Measurements from ENCODE around the gene MTMR10. TPM values are rescaled to one million over a fixed set of nuclear protein-coding genes. Genes with fewer than 3 reads are reported as not detected.

The MTMR10 gene
- total RNA-seq, 1 donor from 2014 or later, result 36.2 TPM

DNA sequence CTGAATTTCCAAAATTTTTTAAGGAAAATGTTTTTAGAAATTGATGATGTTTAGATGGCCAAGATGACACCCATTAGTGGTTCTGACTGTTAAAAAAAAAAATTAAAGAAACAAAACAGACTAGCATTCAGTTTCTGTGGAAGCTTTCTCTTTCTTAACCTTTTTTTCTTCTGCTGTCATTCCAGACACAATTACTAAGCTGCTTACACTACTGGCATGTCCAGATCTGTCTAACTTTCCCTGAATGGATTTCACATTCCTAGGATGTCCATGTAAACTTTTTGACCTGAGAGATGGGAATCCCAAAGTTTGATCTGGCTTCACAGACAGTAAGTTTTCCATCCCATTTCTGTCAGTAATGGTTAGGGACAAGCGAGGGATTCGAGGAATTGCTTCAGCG lies 10.3 kb upstream of the MTMR10 start:
- Histone ChIP-seq H3K4me3 (no peak overlapping the region), H3K36me3 (no peaks in the 10 kb centered on the region), H3K27ac (no peak overlapping the region), H3K4me1 (peaks cover 6% of the 10 kb centered on the region), H3K9me3 (no peaks in the 10 kb centered on the region), H3K27me3 (no peaks in the 10 kb centered on the region)
- DNase-seq, result no peak
- no peak for ATAC-seq
- intact Hi-C loops (cut with DNase I), result no loop called here
- TF ChIP-seq, protein P1, sequence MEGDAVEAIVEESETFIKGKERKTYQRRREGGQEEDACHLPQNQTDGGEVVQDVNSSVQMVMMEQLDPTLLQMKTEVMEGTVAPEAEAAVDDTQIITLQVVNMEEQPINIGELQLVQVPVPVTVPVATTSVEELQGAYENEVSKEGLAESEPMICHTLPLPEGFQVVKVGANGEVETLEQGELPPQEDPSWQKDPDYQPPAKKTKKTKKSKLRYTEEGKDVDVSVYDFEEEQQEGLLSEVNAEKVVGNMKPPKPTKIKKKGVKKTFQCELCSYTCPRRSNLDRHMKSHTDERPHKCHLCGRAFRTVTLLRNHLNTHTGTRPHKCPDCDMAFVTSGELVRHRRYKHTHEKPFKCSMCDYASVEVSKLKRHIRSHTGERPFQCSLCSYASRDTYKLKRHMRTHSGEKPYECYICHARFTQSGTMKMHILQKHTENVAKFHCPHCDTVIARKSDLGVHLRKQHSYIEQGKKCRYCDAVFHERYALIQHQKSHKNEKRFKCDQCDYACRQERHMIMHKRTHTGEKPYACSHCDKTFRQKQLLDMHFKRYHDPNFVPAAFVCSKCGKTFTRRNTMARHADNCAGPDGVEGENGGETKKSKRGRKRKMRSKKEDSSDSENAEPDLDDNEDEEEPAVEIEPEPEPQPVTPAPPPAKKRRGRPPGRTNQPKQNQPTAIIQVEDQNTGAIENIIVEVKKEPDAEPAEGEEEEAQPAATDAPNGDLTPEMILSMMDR (IDR thresholded peaks at IDR 0.05), result no peak

DNA sequence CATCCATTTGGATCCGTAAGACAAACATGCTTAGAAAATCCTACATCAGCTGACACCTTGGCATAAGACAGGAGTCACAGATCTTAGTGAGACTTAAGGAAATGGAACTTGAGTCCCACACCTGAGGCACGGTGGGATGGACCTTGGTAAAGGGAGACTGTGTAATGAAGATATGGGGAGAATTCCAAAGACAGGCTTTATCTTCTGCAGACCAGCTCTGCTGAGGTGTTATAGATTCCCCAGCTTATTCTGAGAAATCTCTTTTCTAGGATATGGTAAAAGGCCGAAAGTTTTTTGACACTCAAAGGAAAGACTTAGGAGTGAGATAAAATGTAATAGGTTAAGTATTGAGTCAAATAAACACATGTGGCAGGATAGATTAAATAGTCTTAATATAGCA lies 8.3 kb upstream of the MTMR10 start:
- TF ChIP-seq, protein P1 (IDR thresholded peaks at IDR 0.05), result no peak
- DNase-seq, result no peak
- Histone ChIP-seq H3K4me1 (peaks cover 6% of the 10 kb centered on the region), H3K4me3 (no peak overlapping the region), H3K27ac (no peak overlapping the region), H3K9me3 (no peaks in the 10 kb centered on the region), H3K36me3 (no peaks in the 10 kb centered on the region), H3K27me3 (no peaks in the 10 kb centered on the region)
- intact Hi-C loops (cut with DNase I), result no loop called here
- ATAC-seq, result no peak

DNA sequence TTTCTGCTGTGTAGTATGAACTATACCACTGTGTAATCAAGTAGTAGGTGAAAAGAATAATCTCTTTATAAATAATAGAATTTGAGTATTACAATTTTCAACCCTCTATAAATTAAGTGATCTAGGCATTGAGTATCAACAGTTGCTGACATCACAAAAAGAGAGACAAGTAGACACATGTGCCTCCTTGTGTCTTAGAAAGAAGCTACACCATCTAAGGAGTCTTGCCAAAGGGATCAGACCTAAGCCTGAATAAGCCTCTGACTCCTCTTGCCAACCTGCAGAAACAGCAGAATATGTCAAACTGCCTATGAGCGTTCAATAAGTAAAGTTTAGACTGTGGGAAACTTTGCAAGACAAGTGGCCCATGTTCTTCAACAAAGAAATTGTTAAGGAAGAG lies 5.8 kb upstream of the MTMR10 start:
- intact Hi-C loops (cut with DNase I), result no loop called here
- no peak for ATAC-seq
- no peaks in the 10 kb centered on the region for H3K9me3 ChIP-seq
- TF ChIP-seq, protein P1 (IDR thresholded peaks at IDR 0.05), result no peak
- no peak overlapping the region for H3K4me3 ChIP-seq
- H3K4me1 ChIP-seq, result no peaks in the 10 kb centered on the region
- no peaks in the 10 kb centered on the region for H3K36me3 ChIP-seq
- no peak for DNase-seq
- H3K27ac ChIP-seq, result no peak overlapping the region
- no peaks in the 10 kb centered on the region for H3K27me3 ChIP-seq

DNA sequence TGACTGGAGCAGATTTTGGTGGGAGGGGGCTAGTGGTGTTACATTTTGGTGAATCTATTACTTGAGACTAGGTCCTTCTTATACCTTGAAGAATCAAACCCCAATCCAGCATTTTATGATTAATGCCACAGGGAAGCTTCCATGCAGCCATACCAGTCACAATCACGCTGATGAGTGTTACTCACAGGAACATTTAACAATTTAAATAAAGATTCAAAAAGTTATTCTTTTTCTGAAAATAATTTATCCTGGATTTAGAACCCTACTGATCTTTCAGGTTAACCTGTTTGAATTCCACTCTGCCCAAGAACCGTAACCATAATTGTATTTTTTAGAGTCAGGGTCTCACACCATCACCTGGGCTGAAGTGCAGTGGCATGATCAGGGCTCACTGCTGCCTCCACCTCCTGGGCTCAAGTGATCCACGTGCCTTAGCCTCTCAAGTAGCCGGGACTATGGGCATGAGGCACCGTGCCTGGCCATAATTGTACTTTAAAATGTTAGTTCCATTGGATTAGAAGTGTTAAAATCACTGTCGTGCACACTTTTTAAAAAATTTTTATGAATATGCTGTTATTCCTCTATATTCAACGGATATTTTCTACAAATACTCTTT lies 929 bp upstream of the MTMR10 start:
- TF ChIP-seq, protein P1 (IDR thresholded peaks at IDR 0.05), result no peak
- DNase-seq (peak; percentile 73), ATAC-seq (no peak)
- Histone ChIP-seq H3K9me3 (no peaks in the 10 kb centered on the region), H3K4me1 (peaks cover 14% of the 10 kb centered on the region), H3K27ac (peak overlapping the region; percentile 97), H3K4me3 (peak overlapping the region; percentile 93), H3K36me3 (peaks cover 4% of the 10 kb centered on the region), H3K27me3 (no peaks in the 10 kb centered on the region)
- intact Hi-C loops (cut with DNase I), result no loop called here

DNA sequence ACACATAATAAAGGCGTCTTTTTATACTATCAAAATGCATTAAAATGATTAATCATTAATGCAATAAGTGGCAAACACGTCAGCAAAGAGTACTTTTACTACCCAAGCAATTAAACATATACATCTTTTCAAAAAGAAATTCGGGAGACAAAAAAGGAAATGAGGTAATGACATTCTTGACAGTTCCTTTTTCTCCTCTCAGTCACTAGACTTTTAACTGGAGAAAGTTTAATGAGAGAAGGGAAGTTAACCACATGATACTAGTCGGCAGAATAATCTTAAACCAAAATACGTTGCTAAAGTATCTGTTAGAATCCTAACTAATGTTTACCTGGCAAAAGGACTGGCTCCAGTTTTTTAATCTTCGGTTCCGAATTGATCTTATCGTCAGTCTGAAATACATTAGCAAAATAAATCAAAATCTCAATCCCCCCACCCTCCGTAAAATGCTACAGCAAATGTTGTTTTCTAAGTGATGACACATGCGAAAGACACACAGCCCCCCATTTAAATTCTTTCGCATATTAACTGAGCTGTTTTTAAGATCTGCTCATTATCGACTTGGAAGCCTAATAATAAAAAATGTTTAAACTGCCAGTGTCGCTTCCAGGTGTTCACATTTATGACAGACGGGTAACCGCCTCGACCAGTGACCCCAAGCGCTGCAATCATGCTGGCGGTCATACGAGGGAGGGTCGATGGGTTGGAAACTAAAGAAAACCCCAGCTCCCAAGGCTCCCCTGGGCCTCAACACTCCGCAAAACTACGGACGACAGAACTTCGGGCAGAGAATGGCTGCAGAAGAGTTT lies 778 bp downstream of the MTMR10 start:
- no peaks in the 10 kb centered on the region for H3K9me3 ChIP-seq
- no peak for DNase-seq
- ATAC-seq, result peak; percentile 3
- TF ChIP-seq, protein P1 (IDR thresholded peaks at IDR 0.05), result no peak
- no peaks in the 10 kb centered on the region for H3K27me3 ChIP-seq
- intact Hi-C loops (cut with DNase I), result no loop called here
- H3K27ac ChIP-seq, result peak overlapping the region; percentile 97
- peaks cover 18% of the 10 kb centered on the region for H3K4me1 ChIP-seq
- peak overlapping the region; percentile 93 for H3K4me3 ChIP-seq
- peaks cover 21% of the 10 kb centered on the region for H3K36me3 ChIP-seq

Data from upper lobe of right lung (tissue), 1 donor.